Lower leg skin (tissue), 3 donors: ENCODE data around the gene C22orf23.

Source experiments
- CTCF ChIP-seq, 3 donors: fragments of 450-650 bp; IDR thresholded peaks; one replicate each; pipeline ENCODE4 v1.5.1; 2016; ENCODE audit warnings: antibody characterized with exemption in 3 of 3, mild to moderate bottlenecking in 3 of 3, moderate library complexity in 2 of 3
- POLR2A ChIP-seq, 2 donors: fragments of 450-650 bp; IDR thresholded peaks; one replicate each; pipeline ENCODE4 v1.6.1; 2016 to 2017; ENCODE audit warnings: antibody characterized with exemption in 2 of 2, mild to moderate bottlenecking in 1 of 2, moderate library complexity in 1 of 2

- TF ChIP-seq CTCF (IDR thresholded peaks at IDR 0.05) = no peak
- no peak for TF ChIP-seq POLR2A (IDR thresholded peaks at IDR 0.05)
Measured at GRCh38 chr22:37911697-37912096, 41.7 kb downstream of the C22orf23 start.
